HEK293T (cell line): ENCODE data around the gene TSPAN14.

Experiments
- CTCF ChIA-PET: fragments of 350-600 bp; formaldehyde crosslinking; extraction: SDS; loops from one replicate; lab custom pipeline; 2021; ENCODE audit warnings: antibody characterized with exemption, inconsistent platforms; lab: Yijun Ruan, JAX
- POLR2A ChIA-PET: fragments of 350-600 bp; formaldehyde crosslinking; extraction: SDS; loops from one replicate; lab custom pipeline; 2020; ENCODE audit warnings: antibody characterized with exemption, inconsistent platforms; lab: Yijun Ruan, JAX
- DNase-seq: peaks from one replicate; pipeline ENCODE4 v3.0.0; 2012; ENCODE audit warnings: mixed read lengths; ENCODE audit errors: extremely low spot score
- ARNT ChIP-seq: fragments of 450-650 bp; IDR thresholded peaks from 2 replicates; pipeline ENCODE4 v1.6.1; 2017; ENCODE audit warnings: mild to moderate bottlenecking
- BHLHE40 ChIP-seq: fragments of 450-650 bp; IDR thresholded peaks from 2 replicates; pipeline ENCODE4 v1.6.1; 2016; ENCODE audit warnings: mild to moderate bottlenecking, moderate library complexity, borderline replicate concordance
- CTBP1 ChIP-seq: fragments of 450-650 bp; IDR thresholded peaks from 2 replicates; pipeline ENCODE4 v1.6.1; 2016; ENCODE audit warnings: borderline replicate concordance
- ELF4 ChIP-seq: fragments of 450-650 bp; IDR thresholded peaks from 2 replicates; pipeline ENCODE4 v1.6.1; 2017; ENCODE audit warnings: antibody characterized with exemption
- FOXA1 ChIP-seq: fragments of 450-650 bp; IDR thresholded peaks from 2 replicates; pipeline ENCODE4 v1.6.1; 2016; ENCODE audit warnings: mild to moderate bottlenecking
- FOXK2 ChIP-seq: fragments of 450-650 bp; IDR thresholded peaks from 2 replicates; pipeline ENCODE4 v1.6.1; 2016; ENCODE audit warnings: mild to moderate bottlenecking
- FOXM1 ChIP-seq: fragments of 450-650 bp; IDR thresholded peaks from 2 replicates; pipeline ENCODE4 v1.6.1; 2017; ENCODE audit warnings: mild to moderate bottlenecking, borderline replicate concordance
- HDGF ChIP-seq: fragments of 450-650 bp; IDR thresholded peaks from 2 replicates; pipeline ENCODE4 v1.6.1; 2017; ENCODE audit warnings: antibody characterized with exemption, borderline replicate concordance
- L3MBTL2 ChIP-seq: fragments of 450-650 bp; conservative IDR thresholded peaks from 2 replicates; pipeline ENCODE4 v1.6.1; 2016; ENCODE audit warnings: mild to moderate bottlenecking
- LEF1 ChIP-seq: fragments of 450-650 bp; IDR thresholded peaks from 2 replicates; pipeline ENCODE4 v1.6.1; 2017; ENCODE audit warnings: mild to moderate bottlenecking, borderline replicate concordance
- NFRKB ChIP-seq: fragments of 450-650 bp; IDR thresholded peaks from 2 replicates; pipeline ENCODE4 v1.6.1; 2016; ENCODE audit warnings: mild to moderate bottlenecking, moderate library complexity
- SP1 ChIP-seq: fragments of 450-650 bp; IDR thresholded peaks from 2 replicates; pipeline ENCODE4 v1.6.1; 2017
- SUZ12 ChIP-seq: fragments of 450-650 bp; IDR thresholded peaks from 2 replicates; pipeline ENCODE4 v1.6.1; 2016; ENCODE audit warnings: mild to moderate bottlenecking
- TARDBP ChIP-seq: fragments of 450-650 bp; IDR thresholded peaks from 2 replicates; pipeline ENCODE4 v1.6.1; 2016
- ZNF384 ChIP-seq: fragments of 450-650 bp; IDR thresholded peaks from 2 replicates; pipeline ENCODE4 v1.6.1; 2016
- TF ChIP-seq, protein P1 (sequence below): fragments of 450-650 bp; IDR thresholded peaks from 2 replicates; pipeline ENCODE4 v1.6.1; 2016

Gene TSPAN14

GRCh38 chr10:80410122-80410521 is 44.0 kb upstream of the TSPAN14 start:
- ChIA-PET POLR2A (no interaction called here), CTCF (no interaction called here)
- no peak for DNase-seq
- TF ChIP-seq FOXK2 (no peak), BHLHE40 (no peak), CTBP1 (no peak), SP1 (no peak), ZNF384 (no peak), SUZ12 (no peak), FOXA1 (no peak), ELF4 (no peak), L3MBTL2 (no peak), FOXM1 (no peak), NFRKB (no peak)
- TF ChIP-seq, protein P1, sequence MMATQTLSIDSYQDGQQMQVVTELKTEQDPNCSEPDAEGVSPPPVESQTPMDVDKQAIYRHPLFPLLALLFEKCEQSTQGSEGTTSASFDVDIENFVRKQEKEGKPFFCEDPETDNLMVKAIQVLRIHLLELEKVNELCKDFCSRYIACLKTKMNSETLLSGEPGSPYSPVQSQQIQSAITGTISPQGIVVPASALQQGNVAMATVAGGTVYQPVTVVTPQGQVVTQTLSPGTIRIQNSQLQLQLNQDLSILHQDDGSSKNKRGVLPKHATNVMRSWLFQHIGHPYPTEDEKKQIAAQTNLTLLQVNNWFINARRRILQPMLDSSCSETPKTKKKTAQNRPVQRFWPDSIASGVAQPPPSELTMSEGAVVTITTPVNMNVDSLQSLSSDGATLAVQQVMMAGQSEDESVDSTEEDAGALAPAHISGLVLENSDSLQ: no peak

DNA sequence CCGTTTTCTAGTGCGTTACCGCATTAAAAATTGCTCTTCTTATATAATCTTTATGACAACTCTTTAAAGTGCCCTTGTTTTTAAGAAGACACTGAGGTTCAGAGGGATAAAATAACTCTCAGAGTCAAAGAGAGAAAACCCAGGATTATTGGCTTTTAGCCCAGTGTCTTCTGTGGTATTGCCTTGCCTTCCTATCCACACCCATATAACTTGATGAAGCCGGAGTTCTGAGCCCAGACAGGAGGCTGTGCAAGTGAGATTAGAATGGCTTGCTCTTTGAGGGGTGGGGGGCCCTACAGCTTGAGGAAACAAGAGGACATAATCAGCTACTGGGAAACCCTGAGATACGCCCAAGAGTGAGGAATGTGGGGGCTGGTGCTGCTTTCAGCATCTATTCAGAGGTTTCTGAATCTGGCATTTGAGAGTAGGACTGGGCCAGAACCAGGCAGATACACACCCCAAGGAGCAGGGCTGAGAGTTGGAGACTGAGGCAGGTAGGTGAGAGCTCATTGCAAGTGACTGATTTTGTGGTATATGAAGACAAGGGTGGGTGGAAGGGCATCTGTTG is 43.4 kb upstream of the TSPAN14 start:
- ChIA-PET POLR2A (no interaction called here), CTCF (no interaction called here)
- TF ChIP-seq TARDBP (no peak), HDGF (no peak), L3MBTL2 (no peak), ZNF384 (no peak), SP1 (no peak), ELF4 (no peak), FOXK2 (no peak), FOXA1 (no peak), FOXM1 (no peak), BHLHE40 (no peak), LEF1 (no peak), NFRKB (no peak), SUZ12 (no peak), CTBP1 (no peak), ARNT (no peak)
- TF ChIP-seq, protein P1: no peak
- DNase-seq: no peak

- DNase-seq: no peak
- CTCF ChIA-PET: no interaction called here
- TF ChIP-seq BHLHE40 (no peak), L3MBTL2 (no peak), FOXM1 (no peak), NFRKB (no peak), TARDBP (no peak), ARNT (no peak), FOXK2 (no peak), HDGF (no peak), LEF1 (no peak), FOXA1 (no peak), CTBP1 (no peak), SP1 (no peak), ELF4 (no peak), ZNF384 (no peak), SUZ12 (no peak)
- TF ChIP-seq, protein P1: no peak
- POLR2A ChIA-PET: no interaction called here
Measured at GRCh38 chr10:80411267-80411668, 42.8 kb upstream of the TSPAN14 start.

DNA sequence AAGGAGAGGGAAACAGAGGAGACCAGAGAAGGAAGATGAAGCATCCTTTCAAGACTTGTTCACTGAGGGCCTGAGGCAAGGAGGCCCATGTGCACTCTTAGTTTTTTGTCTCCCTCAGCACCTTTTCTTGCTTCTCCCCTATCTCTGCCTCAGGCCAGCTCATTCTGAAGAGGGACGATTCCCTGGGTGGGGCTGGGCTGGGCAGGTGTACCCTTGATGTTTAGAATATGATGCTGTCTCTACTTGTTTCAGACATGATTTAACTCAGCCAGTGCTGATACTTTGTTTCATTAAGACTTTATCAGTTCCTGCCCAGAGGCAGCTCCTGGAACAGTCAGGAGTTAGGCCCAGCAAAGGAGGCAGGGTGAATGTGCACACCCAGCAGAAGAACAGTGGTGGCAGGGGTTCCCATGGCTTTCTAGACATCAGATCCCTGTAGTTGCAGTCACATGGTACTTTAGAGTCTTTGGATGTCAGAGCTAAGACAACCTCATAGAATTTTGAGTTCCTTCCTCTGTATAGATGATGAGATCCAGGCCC is 42.4 kb upstream of the TSPAN14 start:
- ChIA-PET POLR2A (no interaction called here), CTCF (no interaction called here)
- DNase-seq: no peak
- no peak for TF ChIP-seq L3MBTL2
- no peak for TF ChIP-seq ARNT
- TF ChIP-seq FOXA1: no peak
- TF ChIP-seq ZNF384: no peak
- no peak for TF ChIP-seq FOXK2
- TF ChIP-seq, protein P1: no peak
- no peak for TF ChIP-seq CTBP1

DNA sequence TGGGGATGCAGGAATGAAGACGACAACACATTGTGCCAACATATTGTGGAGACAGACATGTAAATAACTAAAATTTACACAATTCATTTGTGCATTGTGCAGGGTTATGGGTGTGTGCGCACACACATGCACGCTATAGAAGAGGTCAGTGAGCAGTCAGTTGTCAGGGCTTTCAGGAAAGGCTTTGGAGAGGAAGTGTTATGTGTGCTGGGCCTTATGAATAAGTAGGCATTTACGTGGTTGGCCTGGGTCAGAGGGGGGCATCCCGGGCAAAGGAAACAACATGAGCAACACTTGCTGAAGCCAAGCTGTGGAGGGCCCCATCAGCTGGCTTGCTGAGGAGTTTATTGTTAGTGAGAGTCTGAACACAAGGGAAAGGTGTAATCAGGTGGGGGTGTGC is 41.6 kb upstream of the TSPAN14 start:
- TF ChIP-seq CTBP1: no peak
- no peak for TF ChIP-seq ELF4
- TF ChIP-seq ARNT: no peak
- no peak for TF ChIP-seq TARDBP
- no peak for TF ChIP-seq ZNF384
- TF ChIP-seq, protein P1: no peak
- TF ChIP-seq FOXK2: no peak
- no peak for TF ChIP-seq FOXA1
- TF ChIP-seq LEF1: no peak
- TF ChIP-seq FOXM1: no peak
- no peak for TF ChIP-seq L3MBTL2
- no peak for TF ChIP-seq BHLHE40
- no peak for TF ChIP-seq HDGF
- TF ChIP-seq NFRKB: no peak
- TF ChIP-seq SUZ12: no peak
- no peak for TF ChIP-seq SP1
- ChIA-PET CTCF (no interaction called here), POLR2A (no interaction called here)
- no peak for DNase-seq
